Measurements from ENCODE around the gene RYR2.

RYR2 gene

GRCh38 chr1:237201155-237201554 is 159.2 kb downstream of the RYR2 start:
- no peak for DNase-seq (ENCODE audit: low read depth)

DNA sequence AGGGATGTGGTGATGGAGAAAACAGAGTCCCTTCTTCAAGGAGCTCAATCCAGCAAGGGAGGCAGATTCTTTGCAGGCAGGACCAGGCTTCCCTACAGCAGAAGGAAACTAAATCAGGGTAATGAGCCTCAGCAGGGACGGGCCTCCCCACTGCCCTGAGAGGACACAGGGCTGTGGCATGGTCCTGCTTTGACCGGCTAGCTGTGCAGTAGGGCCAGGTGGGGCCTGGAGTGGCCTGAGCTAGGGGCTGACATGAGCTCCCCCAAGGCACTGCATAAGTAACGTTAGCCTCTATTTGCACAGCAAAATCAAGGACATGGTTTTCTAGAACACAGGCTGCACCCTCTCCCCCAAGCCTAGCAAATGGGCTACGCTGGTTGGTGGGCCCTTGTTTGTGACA is 162.9 kb downstream of the RYR2 start:
- DNase-seq (ENCODE audit: low read depth) = no peak

DNA sequence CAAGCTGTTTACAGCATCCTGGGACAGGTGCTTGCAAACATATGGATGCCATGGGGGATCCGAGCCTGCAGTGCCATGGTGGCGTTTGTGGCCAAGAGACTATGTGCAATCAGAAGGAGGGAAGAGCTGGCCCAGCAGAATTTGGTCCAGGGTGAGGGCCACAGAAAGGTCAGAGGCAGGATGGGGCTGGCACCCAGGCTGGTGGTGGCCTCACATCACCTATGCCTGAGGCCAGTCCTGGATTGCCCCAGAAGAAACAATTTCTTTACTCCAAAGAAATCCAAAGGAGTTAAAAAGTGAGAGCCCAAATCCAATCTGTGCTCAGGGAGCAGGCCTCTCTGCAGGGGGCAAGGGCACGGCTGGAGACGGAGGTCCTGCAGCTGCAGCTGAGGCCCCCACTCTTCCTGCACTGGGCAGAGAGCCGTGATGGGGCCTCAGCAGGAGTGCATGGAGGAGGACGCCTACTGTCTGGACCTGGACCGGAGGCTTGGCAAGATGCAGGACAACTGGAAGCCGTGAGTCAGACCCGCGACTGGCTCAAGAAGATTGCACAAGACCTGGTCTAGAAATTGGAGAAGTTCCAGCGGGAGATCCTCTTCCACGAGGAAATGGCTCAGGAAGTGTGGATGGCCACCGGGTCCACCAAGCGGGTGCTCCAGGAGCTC is 163.5 kb downstream of the RYR2 start:
- no peak for DNase-seq (ENCODE audit: low read depth)

- DNase-seq (ENCODE audit: low read depth) = no peak
These were observed 164.1 kb downstream of the RYR2 start for GRCh38 chr1:237206065-237206414.

- no peak for DNase-seq (ENCODE audit: low read depth)
These were observed 169.0 kb downstream of the RYR2 start for GRCh38 chr1:237211031-237211430.

DNA sequence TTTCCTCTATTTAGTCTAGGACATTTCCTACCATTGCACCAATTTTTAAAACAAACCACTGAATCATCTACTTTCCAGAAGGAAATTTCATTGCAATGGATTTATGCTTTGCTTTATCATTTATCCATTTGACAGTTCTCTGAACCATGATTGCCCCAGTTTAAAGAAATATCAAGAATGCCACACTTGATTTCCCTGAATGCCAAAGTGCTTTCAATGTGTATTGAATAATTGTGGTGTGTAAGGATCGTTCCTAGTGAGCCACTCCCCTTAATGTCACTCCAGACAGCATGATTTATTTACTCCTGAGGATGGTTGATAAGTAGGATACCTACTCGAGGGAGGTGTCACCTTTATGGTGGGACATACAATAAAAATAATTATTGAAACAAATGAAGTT is 169.6 kb downstream of the RYR2 start:
- DNase-seq (ENCODE audit: low read depth) = no peak

GRCh38 chr1:237219751-237220642 is 178.0 kb downstream of the RYR2 start:
- DNase-seq (ENCODE audit: low read depth) = no peak

DNA sequence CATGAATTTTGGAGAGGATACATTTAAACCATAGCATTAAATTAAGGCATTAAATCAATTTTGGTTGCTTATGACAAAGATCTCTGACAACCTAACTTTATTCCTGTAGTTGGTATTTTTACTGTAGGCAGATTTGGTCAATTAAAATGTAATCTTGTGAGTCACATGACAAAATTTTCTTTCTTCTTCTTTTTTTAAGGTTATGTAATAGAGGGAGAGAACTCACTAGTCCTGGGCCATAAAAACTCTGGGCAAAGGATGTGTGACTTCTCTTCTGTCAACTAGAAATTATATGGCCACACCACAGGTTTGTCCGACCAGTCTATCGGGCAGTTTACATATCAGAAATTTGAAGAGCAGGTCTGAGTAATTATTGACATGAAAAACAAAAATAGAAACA is 181.4 kb downstream of the RYR2 start:
- no peak for DNase-seq (ENCODE audit: low read depth)

- no peak for DNase-seq (ENCODE audit: low read depth)
These were observed 184.4 kb downstream of the RYR2 start for GRCh38 chr1:237226177-237226944.

DNA sequence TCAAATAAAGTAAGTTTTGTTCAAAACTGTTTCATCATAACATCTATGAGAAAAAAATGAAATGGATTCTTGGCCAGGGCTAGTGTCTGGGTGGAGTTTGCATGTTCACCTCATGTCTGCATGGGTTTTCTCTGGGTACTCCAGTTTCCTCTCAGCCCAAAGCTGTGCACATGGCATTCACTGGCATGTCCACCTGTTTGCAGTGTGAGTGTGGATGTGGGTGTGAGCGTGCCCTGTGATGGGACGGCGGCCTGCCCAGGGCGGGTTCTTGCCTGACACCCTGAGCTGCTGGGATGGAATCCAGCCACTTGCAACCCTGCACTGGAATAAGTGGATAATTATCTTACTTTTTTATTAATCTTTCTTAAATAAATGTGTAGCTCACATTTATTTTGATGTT is 185.5 kb downstream of the RYR2 start:
- DNase-seq (ENCODE audit: low read depth) = no peak

- no peak for DNase-seq (ENCODE audit: low read depth)
These were observed 186.4 kb downstream of the RYR2 start for GRCh38 chr1:237228421-237228820.

DNA sequence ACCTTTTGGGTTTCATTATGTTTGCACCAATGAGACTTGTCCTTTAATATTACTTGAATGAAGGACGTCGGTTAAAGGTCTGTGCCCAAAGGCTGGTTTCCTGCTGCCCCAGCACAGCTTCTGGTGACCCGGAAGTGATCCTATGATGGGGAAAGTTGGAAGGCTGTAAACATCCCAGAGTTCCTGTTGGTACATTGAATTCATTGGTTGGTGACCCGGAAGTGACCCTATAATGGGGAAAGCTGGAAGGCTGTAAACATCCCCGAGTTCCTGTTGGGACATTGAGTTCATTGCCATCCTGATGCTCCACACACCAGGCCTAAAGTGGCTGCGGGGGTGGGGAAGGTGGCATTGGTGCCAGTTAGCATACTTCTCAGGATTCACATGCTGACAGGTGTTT is 187.3 kb downstream of the RYR2 start:
- DNase-seq (ENCODE audit: low read depth) = no peak

GRCh38 chr1:237232501-237232900 is 190.5 kb downstream of the RYR2 start:
- DNase-seq (ENCODE audit: low read depth) = no peak

- no peak for DNase-seq (ENCODE audit: low read depth)
These were observed 193.1 kb downstream of the RYR2 start for GRCh38 chr1:237235091-237235490.

DNA sequence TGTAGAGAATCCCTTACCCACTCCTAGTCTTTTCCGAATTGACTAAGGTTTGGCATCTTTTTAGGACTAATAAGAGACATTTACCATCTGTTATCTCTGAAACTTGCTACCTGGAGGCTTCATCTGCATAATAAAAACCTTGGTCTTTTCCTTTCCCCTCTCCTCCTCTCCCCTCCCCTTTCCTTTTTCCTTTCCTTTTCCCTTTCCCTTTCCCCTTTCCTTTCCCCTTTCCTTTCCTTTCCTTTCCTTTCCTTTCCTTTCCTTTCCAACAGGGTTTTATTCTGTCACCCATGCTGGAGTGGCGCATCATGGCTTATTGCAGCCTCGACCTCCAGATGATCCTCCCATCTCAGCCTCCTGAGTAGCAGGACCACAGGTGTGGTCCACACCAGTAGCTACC is 195.7 kb downstream of the RYR2 start:
- no peak for DNase-seq (ENCODE audit: low read depth)

DNA sequence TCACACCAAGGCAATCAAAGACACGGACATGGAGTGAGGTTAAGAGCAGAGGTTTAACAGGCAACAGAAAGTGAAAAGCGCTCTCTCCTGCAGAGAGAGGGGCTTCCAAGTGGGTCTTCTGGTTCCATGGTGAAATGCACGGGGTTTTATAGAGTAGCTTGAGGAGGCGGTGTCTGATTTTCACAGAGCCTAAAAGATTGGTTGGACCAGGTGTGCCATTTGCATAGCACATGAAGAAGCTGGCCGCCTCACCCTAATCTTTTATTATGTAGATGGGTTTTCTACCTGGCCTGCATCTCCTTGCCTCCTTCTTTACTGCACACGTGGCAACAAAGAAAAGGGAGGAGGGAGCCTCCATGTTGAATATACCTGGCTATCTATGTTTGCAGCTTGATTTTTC is 197.3 kb downstream of the RYR2 start:
- DNase-seq (ENCODE audit: low read depth) = no peak

- no peak for DNase-seq (ENCODE audit: low read depth)
These were observed 199.1 kb downstream of the RYR2 start for GRCh38 chr1:237241038-237241437.

GRCh38 chr1:237244778-237245177 is 202.8 kb downstream of the RYR2 start:
- no peak for DNase-seq (ENCODE audit: low read depth)

DNA sequence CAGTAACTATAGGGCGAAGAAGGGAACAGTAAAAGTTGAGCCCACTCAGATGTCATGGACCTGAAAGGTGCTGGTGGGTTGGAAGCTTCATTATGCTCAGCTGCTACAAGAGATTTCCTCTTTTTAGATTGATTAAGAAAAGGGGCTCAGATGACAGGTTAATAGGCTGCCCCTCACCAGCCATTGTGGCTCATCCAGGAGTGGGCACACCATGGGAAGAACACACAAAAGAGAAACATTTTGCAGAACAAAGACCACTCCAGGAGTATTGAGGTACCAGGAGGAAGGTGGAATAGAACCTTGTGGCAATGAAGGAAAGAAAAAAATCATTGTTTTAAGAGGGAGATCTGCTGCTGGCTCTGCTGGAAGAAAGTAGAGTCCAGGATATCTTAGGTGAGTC is 205.5 kb downstream of the RYR2 start:
- no peak for DNase-seq (ENCODE audit: low read depth)

DNA sequence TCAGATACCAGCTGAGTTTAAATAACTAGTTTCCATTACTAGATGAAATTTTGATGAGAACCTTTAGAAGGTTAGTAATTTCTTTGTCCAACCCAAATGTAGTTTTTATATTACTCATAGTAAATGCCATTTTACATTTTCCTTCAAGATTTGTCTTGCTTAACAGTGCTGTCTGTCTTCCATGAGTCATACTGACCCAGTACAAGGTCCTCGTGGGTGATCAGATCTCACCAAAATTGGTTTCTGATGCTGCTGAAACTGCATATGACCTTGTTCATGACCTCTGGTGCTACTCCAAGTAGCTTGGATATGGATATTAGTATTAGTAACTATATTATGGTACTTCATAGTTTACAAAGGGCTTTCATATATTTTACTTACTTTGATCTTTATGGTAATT is 207.1 kb downstream of the RYR2 start:
- DNase-seq (ENCODE audit: low read depth) = no peak

DNA sequence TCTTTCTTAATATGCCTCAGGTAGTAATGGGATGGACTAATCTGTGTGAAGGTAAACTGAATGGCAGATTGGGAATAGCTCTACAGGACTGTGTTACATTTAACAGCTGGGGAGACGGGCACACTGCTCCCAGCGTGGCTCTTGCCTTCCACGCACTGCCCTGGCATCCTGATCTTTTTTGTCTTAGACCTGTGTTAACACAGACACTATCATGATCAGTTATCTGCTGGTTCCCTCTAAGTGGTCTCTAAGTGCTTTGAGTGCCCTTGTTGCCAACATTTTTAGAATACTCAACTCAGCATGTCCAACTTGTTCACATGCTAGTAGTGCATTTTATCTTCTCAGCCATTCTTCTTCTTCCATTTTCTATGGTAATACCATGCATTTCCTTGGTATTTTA is 208.1 kb downstream of the RYR2 start:
- DNase-seq (ENCODE audit: low read depth) = no peak

GRCh38 chr1:237255071-237255470 is 213.1 kb downstream of the RYR2 start:
- DNase-seq (ENCODE audit: low read depth) = no peak

DNA sequence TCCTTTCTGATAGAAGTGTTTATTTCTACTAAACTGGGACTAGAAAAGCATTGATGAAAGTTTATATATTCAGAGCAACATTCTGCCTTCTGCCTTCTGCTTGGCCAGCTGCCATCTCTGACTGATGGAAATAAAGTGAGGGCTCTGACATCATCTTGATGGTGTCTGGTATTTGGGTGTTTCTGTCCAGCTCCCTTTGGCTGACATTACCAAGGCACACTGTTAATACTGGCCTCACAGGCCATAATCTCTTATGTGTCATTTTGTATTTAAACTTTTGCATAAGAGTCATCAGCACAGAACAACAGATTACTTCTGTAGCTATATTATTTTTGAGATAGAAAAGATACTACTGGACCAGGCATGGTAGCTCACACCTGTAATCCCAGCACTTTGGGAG is 216.9 kb downstream of the RYR2 start:
- DNase-seq (ENCODE audit: low read depth) = no peak

Measured in stimulated activated CD8-positive, alpha-beta memory T cell treated with anti-CD3 and anti-CD28 coated beads, Interleukin-15, amount 100 ng/mL, for 1 hour (primary cell).